Activated T-cell treated with anti-CD3 and anti-CD28 coated beads for 1 hour (primary cell): ENCODE measurements around the gene HIVEP2.
A peak's percentile ranks its signal among the peaks of the same experiment; 100 is the strongest.

Source experiments
- DNase-seq: peaks from one replicate; pipeline ENCODE4 v3.0.0-alpha.2; 2020; ENCODE audit warnings: low read depth

HIVEP2 gene

GRCh38 chr6:142944124-142945048, 590 bp downstream of the HIVEP2 start:
- DNase-seq = peak; percentile 89

GRCh38 chr6:142943711-142944123, 1.3 kb downstream of the HIVEP2 start:
- DNase-seq = peak; percentile 36

- no peak for DNase-seq
These were observed 2.2 kb downstream of the HIVEP2 start for GRCh38 chr6:142942805-142943227.

GRCh38 chr6:142942238-142942637, 2.7 kb downstream of the HIVEP2 start:
- DNase-seq = no peak

- DNase-seq = no peak
These were observed 4.0 kb downstream of the HIVEP2 start for GRCh38 chr6:142941018-142941417.

GRCh38 chr6:142940487-142940886, 4.5 kb downstream of the HIVEP2 start:
- DNase-seq = no peak

- DNase-seq = no peak
These were observed 6.5 kb downstream of the HIVEP2 start for GRCh38 chr6:142938510-142938909.

GRCh38 chr6:142937986-142938385, 7.0 kb downstream of the HIVEP2 start:
- no peak for DNase-seq

GRCh38 chr6:142935553-142936517, 9.1 kb downstream of the HIVEP2 start:
- DNase-seq = no peak

GRCh38 chr6:142934599-142934998, 10.4 kb downstream of the HIVEP2 start:
- no peak for DNase-seq

GRCh38 chr6:142934106-142934505, 10.9 kb downstream of the HIVEP2 start:
- DNase-seq = no peak

GRCh38 chr6:142933701-142934100, 11.3 kb downstream of the HIVEP2 start:
- no peak for DNase-seq

- DNase-seq = no peak
These were observed 12.1 kb downstream of the HIVEP2 start for GRCh38 chr6:142932889-142933288.

- DNase-seq = no peak
These were observed 15.1 kb downstream of the HIVEP2 start for GRCh38 chr6:142929751-142930358.

- DNase-seq = no peak
These were observed 17.1 kb downstream of the HIVEP2 start for GRCh38 chr6:142927904-142928303.

- DNase-seq = no peak
These were observed 17.8 kb downstream of the HIVEP2 start for GRCh38 chr6:142927271-142927580.

- DNase-seq = peak; percentile 55
These were observed 18.3 kb downstream of the HIVEP2 start for GRCh38 chr6:142926494-142927270.

- DNase-seq = no peak
These were observed 18.8 kb downstream of the HIVEP2 start for GRCh38 chr6:142926177-142926493.

- DNase-seq = no peak
These were observed 19.3 kb downstream of the HIVEP2 start for GRCh38 chr6:142925575-142926110.

GRCh38 chr6:142918339-142919042, 26.5 kb downstream of the HIVEP2 start:
- DNase-seq = no peak

- DNase-seq = no peak
These were observed 28.1 kb downstream of the HIVEP2 start for GRCh38 chr6:142916881-142917280.
